UCSD-AML1 (cell line): Measurements from ENCODE around the gene ACTA1.
"Not testable (repeated sequence)": the region's sequence is repeated elsewhere in the genome, so short reads cannot be mapped to it uniquely, and the experiment has no call there.

Source experiments
- DNase-seq: peaks from one replicate; lab custom pipeline; 2025; ENCODE audit not compliant: unreplicated experiment; lab: John Stamatoyannopoulos, UW

ACTA1 gene

GRCh38 chr1:229440851-229441537 is 7.1 kb upstream of the ACTA1 start:
- DNase-seq, result no peak

- no peak for DNase-seq
These were observed 4.1 kb upstream of the ACTA1 start for GRCh38 chr1:229438021-229438420.

GRCh38 chr1:229437443-229437842 is 3.5 kb upstream of the ACTA1 start:
- DNase-seq, result no peak

GRCh38 chr1:229436201-229436600 is 2.3 kb upstream of the ACTA1 start:
- no peak for DNase-seq

- no peak for DNase-seq
These were observed 752 bp upstream of the ACTA1 start for GRCh38 chr1:229434641-229435051.

GRCh38 chr1:229433364-229434004 is 410 bp downstream of the ACTA1 start:
- DNase-seq, result no peak

GRCh38 chr1:229432905-229433304 is 989 bp downstream of the ACTA1 start:
- no peak for DNase-seq

- no peak for DNase-seq
These were observed 1.8 kb downstream of the ACTA1 start for GRCh38 chr1:229432116-229432461.

- DNase-seq, result no peak
These were observed 2.4 kb downstream of the ACTA1 start for GRCh38 chr1:229431284-229432115.

GRCh38 chr1:229430761-229431283 is 3.1 kb downstream of the ACTA1 start:
- DNase-seq, result peak; percentile 54

- DNase-seq, result no peak
These were observed 5.6 kb downstream of the ACTA1 start for GRCh38 chr1:229428256-229428655.

- DNase-seq, result no peak
These were observed 6.3 kb downstream of the ACTA1 start for GRCh38 chr1:229427572-229427971.

- DNase-seq, result no peak
These were observed 8.2 kb downstream of the ACTA1 start for GRCh38 chr1:229425564-229426159.

GRCh38 chr1:229420765-229421164 is 13.1 kb downstream of the ACTA1 start:
- no peak for DNase-seq

GRCh38 chr1:229420224-229420623 is 13.7 kb downstream of the ACTA1 start:
- no peak for DNase-seq

GRCh38 chr1:229418586-229418985 is 15.3 kb downstream of the ACTA1 start:
- not testable (repeated sequence) for DNase-seq

- DNase-seq, result not testable (repeated sequence)
These were observed 21.1 kb downstream of the ACTA1 start for GRCh38 chr1:229412810-229413209.

- no peak for DNase-seq
These were observed 21.8 kb downstream of the ACTA1 start for GRCh38 chr1:229412056-229412455.

- DNase-seq, result no peak
These were observed 22.3 kb downstream of the ACTA1 start for GRCh38 chr1:229411434-229412055.

GRCh38 chr1:229410692-229411433 is 23.0 kb downstream of the ACTA1 start:
- DNase-seq, result peak; percentile 64
